SK-N-SH treated with all-trans-retinoic acid at 6 μM for 48 hours (cell line): ENCODE data around the gene ELOVL1.

Experiments
- ATAC-seq: fragments of 200-7000 bp; cut with Tn5 transposase; 3 replicates; pipeline ENCODE4 v1.9.1; 2020; ENCODE audit warnings: mild to moderate bottlenecking, moderate library complexity
- BACH2 ChIP-seq: fragments of 250-450 bp; sonication (Bioruptor Pico); IDR thresholded peaks from 2 replicates; pipeline ENCODE4 v1.9.0; 2021; ENCODE audit warnings: mild to moderate bottlenecking, borderline replicate concordance
- ESRRG ChIP-seq: fragments of 250-450 bp; sonication (Bioruptor Pico); IDR thresholded peaks from 2 replicates; pipeline ENCODE4 v1.6.1; 2021; ENCODE audit warnings: mild to moderate bottlenecking
- GLIS3 ChIP-seq: fragments of 250-450 bp; sonication (Bioruptor Pico); IDR thresholded peaks from 2 replicates; pipeline ENCODE4 v1.5.0; 2020; ENCODE audit warnings: mild to moderate bottlenecking, moderate library complexity
- ISL1 ChIP-seq: fragments of 250-450 bp; sonication (Bioruptor Pico); IDR thresholded peaks from 2 replicates; pipeline ENCODE4 v2.1.2; 2022; ENCODE audit warnings: mild to moderate bottlenecking, moderate library complexity
- OSR1 ChIP-seq: fragments of 250-450 bp; sonication (Bioruptor Pico); IDR thresholded peaks from 2 replicates; pipeline ENCODE4 v1.8.0; 2022; ENCODE audit warnings: moderate library complexity, mild to moderate bottlenecking, inconsistent platforms
- PPARA ChIP-seq: fragments of 250-450 bp; sonication (Bioruptor Pico); IDR thresholded peaks from 2 replicates; pipeline ENCODE4 v1.5.0; 2020; ENCODE audit warnings: mild to moderate bottlenecking, borderline replicate concordance
- RARB ChIP-seq: fragments of 250-450 bp; sonication (Bioruptor Pico); IDR thresholded peaks from 2 replicates; pipeline ENCODE4 v1.8.0; 2021; ENCODE audit warnings: mild to moderate bottlenecking, moderate library complexity
- SNAI2 ChIP-seq: fragments of 250-450 bp; sonication (Bioruptor Pico); IDR thresholded peaks from 2 replicates; pipeline ENCODE4 v1.5.0; 2020; ENCODE audit warnings: mild to moderate bottlenecking, moderate library complexity
- TCF4 ChIP-seq: fragments of 250-450 bp; sonication (Bioruptor Pico); IDR thresholded peaks from 2 replicates; pipeline ENCODE4 v1.8.0; 2021; ENCODE audit warnings: mild to moderate bottlenecking, moderate library complexity, borderline replicate concordance
- TOX ChIP-seq: fragments of 250-450 bp; sonication (Bioruptor Pico); IDR thresholded peaks from 2 replicates; pipeline ENCODE4 v1.8.0; 2021; ENCODE audit warnings: mild to moderate bottlenecking, moderate library complexity, borderline replicate concordance
- ZC3H10 ChIP-seq: fragments of 250-450 bp; sonication (Bioruptor Pico); IDR thresholded peaks from 2 replicates; pipeline ENCODE4 v1.5.1; 2021; ENCODE audit warnings: mild to moderate bottlenecking, moderate library complexity
- ZFP3 ChIP-seq: fragments of 250-450 bp; sonication (Bioruptor Pico); IDR thresholded peaks from 2 replicates; pipeline ENCODE4 v1.5.0; 2020; ENCODE audit warnings: mild to moderate bottlenecking, moderate library complexity
- ZFP30 ChIP-seq: fragments of 450-650 bp; formaldehyde crosslinking; IDR thresholded peaks from 2 replicates; pipeline ENCODE4 v1.5.0; 2022; ENCODE audit warnings: mild to moderate bottlenecking, moderate library complexity
- ZNF565 ChIP-seq: fragments of 450-650 bp; formaldehyde crosslinking; conservative IDR thresholded peaks from 2 replicates; pipeline ENCODE4 v1.5.0; 2020; ENCODE audit warnings: low read depth, mild to moderate bottlenecking, moderate library complexity
- ZNF70 ChIP-seq: fragments of 450-650 bp; formaldehyde crosslinking; IDR thresholded peaks from 2 replicates; pipeline ENCODE4 v1.5.0; 2020; ENCODE audit warnings: mild to moderate bottlenecking, moderate library complexity
- TF ChIP-seq, protein P1 (sequence below): fragments of 250-450 bp; sonication (Bioruptor Pico); IDR thresholded peaks from 2 replicates; pipeline ENCODE4 v1.8.0; 2021; ENCODE audit warnings: low read depth, mild to moderate bottlenecking, moderate library complexity, borderline replicate concordance
- TF ChIP-seq, protein P2 (sequence below): fragments of 250-450 bp; sonication (Bioruptor Pico); IDR thresholded peaks from 2 replicates; pipeline ENCODE4 v1.8.0; 2020; ENCODE audit warnings: mild to moderate bottlenecking, moderate library complexity, borderline replicate concordance
- TF ChIP-seq, protein P3 (sequence below): fragments of 250-450 bp; sonication (Bioruptor Pico); IDR thresholded peaks from 2 replicates; pipeline ENCODE4 v1.5.1; 2020; ENCODE audit warnings: low read depth, mild to moderate bottlenecking, moderate library complexity
- TF ChIP-seq, protein P4 (sequence below): fragments of 250-450 bp; sonication (Bioruptor Pico); IDR thresholded peaks from 2 replicates; pipeline ENCODE4 v1.5.1; 2021; ENCODE audit warnings: mild to moderate bottlenecking, moderate library complexity

ELOVL1 gene

DNA sequence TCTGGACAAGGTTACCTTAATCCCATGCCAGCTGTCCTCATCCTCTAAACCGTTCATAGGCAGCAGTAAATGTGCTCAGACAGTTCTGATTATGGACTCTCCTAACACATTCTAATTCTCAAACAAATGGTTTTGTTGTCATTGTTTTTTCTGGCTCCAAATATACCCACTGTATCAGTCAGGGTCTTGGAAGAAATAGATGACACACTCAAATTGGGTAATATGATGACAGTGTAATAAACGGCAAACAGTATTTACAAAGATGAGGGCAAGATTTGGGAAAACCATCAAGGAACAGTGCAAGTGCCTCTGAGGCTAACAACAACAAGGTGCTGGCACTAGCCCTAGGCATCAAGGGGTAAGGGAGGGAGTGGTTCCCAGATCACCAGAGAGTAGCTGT lies 13.3 kb downstream of the ELOVL1 start (continued):
- TF ChIP-seq, protein P1, sequence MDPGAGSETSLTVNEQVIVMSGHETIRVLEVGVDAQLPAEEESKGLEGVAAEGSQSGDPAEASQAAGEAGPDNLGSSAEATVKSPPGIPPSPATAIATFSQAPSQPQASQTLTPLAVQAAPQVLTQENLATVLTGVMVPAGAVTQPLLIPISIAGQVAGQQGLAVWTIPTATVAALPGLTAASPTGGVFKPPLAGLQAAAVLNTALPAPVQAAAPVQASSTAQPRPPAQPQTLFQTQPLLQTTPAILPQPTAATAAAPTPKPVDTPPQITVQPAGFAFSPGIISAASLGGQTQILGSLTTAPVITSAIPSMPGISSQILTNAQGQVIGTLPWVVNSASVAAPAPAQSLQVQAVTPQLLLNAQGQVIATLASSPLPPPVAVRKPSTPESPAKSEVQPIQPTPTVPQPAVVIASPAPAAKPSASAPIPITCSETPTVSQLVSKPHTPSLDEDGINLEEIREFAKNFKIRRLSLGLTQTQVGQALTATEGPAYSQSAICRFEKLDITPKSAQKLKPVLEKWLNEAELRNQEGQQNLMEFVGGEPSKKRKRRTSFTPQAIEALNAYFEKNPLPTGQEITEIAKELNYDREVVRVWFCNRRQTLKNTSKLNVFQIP (CRISPR knock-in tag) = no peak
- TF ChIP-seq SNAI2 = no peak
- TF ChIP-seq ZFP3 = no peak
- TF ChIP-seq ESRRG = no peak
- no peak for TF ChIP-seq ZFP30 (CRISPR knock-in tag)
- no peak for TF ChIP-seq OSR1 (CRISPR knock-in tag)
- TF ChIP-seq, all 23 proteins: peak for 0

DNA sequence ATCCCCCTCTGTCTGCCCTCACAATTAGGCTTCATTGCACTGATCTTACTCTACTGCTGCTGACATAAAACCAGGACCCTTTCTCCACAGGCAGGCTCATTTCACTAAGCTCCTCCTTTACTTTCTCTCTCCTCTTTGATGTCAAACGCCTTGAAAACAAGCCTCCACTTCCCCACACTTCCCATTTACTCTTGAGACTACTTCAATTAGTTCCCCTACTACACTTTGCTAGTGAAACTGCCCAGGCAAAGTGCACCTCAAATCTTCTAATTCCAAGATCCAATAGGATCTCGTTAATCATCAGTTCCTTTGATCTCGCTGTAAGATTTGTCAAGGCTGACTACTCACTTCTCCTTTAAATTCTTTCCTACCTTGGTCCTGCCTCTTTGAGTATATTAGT lies 14.9 kb downstream of the ELOVL1 start:
- no peak for TF ChIP-seq PPARA (CRISPR knock-in tag)
- TF ChIP-seq, protein P2, sequence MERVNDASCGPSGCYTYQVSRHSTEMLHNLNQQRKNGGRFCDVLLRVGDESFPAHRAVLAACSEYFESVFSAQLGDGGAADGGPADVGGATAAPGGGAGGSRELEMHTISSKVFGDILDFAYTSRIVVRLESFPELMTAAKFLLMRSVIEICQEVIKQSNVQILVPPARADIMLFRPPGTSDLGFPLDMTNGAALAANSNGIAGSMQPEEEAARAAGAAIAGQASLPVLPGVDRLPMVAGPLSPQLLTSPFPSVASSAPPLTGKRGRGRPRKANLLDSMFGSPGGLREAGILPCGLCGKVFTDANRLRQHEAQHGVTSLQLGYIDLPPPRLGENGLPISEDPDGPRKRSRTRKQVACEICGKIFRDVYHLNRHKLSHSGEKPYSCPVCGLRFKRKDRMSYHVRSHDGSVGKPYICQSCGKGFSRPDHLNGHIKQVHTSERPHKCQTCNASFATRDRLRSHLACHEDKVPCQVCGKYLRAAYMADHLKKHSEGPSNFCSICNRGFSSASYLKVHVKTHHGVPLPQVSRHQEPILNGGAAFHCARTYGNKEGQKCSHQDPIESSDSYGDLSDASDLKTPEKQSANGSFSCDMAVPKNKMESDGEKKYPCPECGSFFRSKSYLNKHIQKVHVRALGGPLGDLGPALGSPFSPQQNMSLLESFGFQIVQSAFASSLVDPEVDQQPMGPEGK (CRISPR knock-in tag) = no peak
- TF ChIP-seq, protein P3, sequence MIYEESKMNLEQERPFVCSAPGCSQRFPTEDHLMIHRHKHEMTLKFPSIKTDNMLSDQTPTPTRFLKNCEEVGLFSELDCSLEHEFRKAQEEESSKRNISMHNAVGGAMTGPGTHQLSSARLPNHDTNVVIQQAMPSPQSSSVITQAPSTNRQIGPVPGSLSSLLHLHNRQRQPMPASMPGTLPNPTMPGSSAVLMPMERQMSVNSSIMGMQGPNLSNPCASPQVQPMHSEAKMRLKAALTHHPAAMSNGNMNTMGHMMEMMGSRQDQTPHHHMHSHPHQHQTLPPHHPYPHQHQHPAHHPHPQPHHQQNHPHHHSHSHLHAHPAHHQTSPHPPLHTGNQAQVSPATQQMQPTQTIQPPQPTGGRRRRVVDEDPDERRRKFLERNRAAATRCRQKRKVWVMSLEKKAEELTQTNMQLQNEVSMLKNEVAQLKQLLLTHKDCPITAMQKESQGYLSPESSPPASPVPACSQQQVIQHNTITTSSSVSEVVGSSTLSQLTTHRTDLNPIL (CRISPR knock-in tag) = no peak
- TF ChIP-seq GLIS3 (CRISPR knock-in tag) = no peak
- no peak for TF ChIP-seq ZNF565 (CRISPR knock-in tag)
- TF ChIP-seq, protein P4, sequence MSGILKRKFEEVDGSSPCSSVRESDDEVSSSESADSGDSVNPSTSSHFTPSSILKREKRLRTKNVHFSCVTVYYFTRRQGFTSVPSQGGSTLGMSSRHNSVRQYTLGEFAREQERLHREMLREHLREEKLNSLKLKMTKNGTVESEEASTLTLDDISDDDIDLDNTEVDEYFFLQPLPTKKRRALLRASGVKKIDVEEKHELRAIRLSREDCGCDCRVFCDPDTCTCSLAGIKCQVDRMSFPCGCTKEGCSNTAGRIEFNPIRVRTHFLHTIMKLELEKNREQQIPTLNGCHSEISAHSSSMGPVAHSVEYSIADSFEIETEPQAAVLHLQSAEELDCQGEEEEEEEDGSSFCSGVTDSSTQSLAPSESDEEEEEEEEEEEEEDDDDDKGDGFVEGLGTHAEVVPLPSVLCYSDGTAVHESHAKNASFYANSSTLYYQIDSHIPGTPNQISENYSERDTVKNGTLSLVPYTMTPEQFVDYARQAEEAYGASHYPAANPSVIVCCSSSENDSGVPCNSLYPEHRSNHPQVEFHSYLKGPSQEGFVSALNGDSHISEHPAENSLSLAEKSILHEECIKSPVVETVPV (CRISPR knock-in tag) = no peak
- TF ChIP-seq ESRRG = no peak
- no peak for TF ChIP-seq RARB (CRISPR knock-in tag)
- TF ChIP-seq, all 23 proteins: peak for 0

DNA sequence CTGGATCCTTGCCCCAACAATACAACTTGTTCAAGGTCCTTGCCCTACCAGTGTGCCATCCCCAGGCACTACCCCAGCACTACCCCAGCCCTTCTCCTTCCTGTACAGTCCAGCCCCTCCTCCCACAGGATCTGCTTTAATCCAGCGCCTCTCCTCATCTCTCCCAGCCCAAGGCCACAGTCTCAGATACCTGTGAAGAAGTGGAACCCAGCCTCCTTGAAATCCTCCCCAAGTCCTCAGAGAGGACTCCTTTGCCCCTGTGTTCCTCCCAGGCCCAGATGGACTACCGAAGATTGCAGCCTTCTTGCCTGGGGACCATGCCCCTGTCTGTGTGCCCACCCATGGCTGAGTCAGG lies 15.5 kb downstream of the ELOVL1 start:
- ATAC-seq = no peak
- TF ChIP-seq GLIS3 (CRISPR knock-in tag) (no peak), RARB (CRISPR knock-in tag) (no peak), SNAI2 (no peak), ESRRG (no peak), ZFP30 (CRISPR knock-in tag) (no peak), ZFP3 (no peak), TOX (no peak), ISL1 (CRISPR knock-in tag) (no peak), BACH2 (no peak), TCF4 (no peak), ZNF70 (CRISPR knock-in tag) (no peak), ZC3H10 (CRISPR knock-in tag) (no peak)
- TF ChIP-seq, protein P2 (CRISPR knock-in tag) = no peak
- TF ChIP-seq, protein P3 (CRISPR knock-in tag) = no peak

More for the DNA sequence above, 14.9 kb downstream of the ELOVL1 start:
- no peak for ATAC-seq
